GM23248 (cell line): ENCODE data around the gene ERBB3.

Source experiments
- EZH2 ChIP-seq: fragments of 200-600 bp; sonication (generic); IDR thresholded peaks from 2 replicates; pipeline ENCODE4 v1.6.1; 2018; ENCODE audit warnings: antibody characterized with exemption, mild to moderate bottlenecking; ENCODE audit not compliant: insufficient read depth, poor library complexity, severe bottlenecking
- EZH2phosphoT487 ChIP-seq: fragments of 200-600 bp; sonication (generic); IDR thresholded peaks from 2 replicates; pipeline ENCODE4 v1.6.1; 2018; ENCODE audit warnings: antibody characterized with exemption, moderate library complexity, mild to moderate bottlenecking, low read depth; ENCODE audit not compliant: insufficient read depth

DNA sequence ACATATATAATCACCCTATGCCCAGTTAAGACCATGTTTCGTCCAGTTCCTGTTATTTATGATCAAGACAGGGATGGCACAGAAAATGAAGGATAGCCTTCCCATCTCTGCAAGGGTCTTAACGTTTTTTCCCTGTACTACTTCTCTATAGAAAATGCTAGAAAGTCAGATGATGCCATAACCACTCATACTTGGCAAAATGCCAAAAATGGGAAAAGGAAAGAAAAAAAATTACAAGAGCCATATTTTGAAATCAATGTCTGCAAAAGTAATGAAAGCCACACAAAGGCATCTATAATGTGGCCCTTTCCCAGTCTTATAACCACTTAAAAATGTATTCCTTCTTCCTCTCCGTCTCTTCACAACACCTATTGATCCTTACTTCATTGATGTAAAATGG lies 70.6 kb downstream of the ERBB3 start:
- no peak for TF ChIP-seq EZH2phosphoT487
- TF ChIP-seq EZH2: no peak
